ENCODE measurements around the gene ZNF280D.

GRCh38 chr15:56640127-56640526, 93.2 kb downstream of the ZNF280D start:
- TF ChIP-seq POLR2A (IDR thresholded peaks at IDR 0.05; ENCODE audit: low read depth, low read length) (no peak), TAF1 (IDR thresholded peaks at IDR 0.05; ENCODE audit: borderline replicate concordance, low read depth, low read length) (no peak), POLR2AphosphoS5 (IDR thresholded peaks at IDR 0.05; ENCODE audit: low read depth, low read length) (no peak)

Data from GM12892 (cell line).